HG03280 (cell line): ENCODE measurements around the gene ATP12A.

Source experiments
- ATAC-seq: cut with Tn5 transposase; IDR thresholded peaks from one replicate; pipeline ENCODE4 v1.9.1; 2021; ENCODE audit warnings: mild to moderate bottlenecking, moderate library complexity; ENCODE audit not compliant: unreplicated experiment

The ATP12A gene

DNA sequence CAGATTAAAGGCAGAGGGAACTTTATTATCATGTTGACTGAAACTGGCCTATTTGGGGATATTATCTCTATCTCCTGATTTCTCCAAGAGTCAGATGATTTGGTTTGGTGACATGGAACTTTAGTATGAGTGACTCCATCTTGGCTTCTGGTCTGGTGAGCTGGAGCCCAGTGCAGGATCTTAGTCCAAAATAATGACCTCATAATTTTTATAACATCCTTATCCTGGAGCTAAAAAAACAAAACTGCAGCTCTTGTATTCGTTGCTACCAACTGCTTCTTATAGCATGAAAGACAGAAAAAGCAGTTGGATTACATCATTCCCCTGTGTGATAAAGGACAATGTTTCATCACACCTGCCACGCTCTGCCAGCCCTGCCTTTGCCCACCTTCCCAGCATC, 44.5 kb downstream of the ATP12A start:
- ATAC-seq, result no peak

DNA sequence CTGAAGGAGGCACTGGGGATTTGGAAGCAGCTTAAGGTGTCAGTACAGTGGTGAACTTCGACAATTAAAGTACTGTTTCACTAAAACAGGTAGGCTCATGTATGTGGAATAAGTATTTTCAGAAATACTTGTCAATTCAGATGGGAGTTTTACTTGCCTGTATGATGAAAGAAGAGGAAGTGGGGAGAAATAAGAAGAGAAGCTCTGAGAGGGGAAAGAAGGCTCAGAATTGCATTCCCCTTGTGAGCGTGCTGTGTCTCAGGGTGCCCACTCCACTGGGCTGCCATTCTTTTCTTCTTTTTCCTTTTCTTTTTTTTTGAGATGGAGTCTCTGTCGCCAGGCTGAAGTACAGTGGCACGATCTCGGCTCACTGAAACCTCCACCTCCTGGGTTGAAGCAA, 45.2 kb downstream of the ATP12A start:
- ATAC-seq, result no peak

DNA sequence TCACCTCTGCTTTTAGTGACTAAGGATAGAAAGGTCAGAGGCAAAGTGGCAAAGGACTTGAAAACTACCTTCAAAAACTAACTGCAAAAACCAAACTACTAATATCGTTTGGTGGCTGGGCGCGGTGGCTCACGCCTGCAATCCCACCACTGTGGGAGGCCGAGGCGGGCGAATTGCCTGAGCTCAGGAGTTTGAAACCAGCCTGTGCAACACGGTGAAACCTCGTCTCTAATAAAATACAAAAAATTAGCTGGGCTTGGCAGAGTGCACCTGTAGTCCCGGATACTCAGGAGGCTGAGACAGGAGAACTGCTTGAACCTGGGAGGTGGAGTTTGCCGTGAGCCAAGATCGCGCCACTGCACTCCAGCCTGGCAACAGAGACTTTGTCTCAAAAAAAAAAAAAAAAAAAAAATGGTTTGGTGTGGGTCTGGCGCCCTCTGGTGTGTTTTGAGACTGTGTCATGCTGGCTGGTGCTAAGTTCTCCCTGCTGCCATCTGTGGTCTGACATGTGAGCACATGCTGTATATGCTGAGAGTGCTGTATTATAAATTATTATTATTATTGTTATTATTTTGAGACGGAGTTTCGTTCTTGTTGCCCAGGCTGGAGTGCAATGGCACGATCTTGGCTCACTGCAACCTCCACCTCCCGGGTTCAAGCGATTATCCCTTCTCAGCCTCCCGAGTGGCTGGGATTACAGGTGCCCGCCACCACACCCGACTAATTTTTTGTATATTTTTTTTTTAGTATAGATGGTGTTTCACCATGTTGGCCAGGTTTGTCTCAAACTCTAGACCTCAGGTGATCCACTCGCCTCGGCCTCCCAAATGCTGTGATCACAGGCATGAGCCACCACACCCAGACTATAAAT, 47.8 kb downstream of the ATP12A start:
- peak; percentile 78 for ATAC-seq

DNA sequence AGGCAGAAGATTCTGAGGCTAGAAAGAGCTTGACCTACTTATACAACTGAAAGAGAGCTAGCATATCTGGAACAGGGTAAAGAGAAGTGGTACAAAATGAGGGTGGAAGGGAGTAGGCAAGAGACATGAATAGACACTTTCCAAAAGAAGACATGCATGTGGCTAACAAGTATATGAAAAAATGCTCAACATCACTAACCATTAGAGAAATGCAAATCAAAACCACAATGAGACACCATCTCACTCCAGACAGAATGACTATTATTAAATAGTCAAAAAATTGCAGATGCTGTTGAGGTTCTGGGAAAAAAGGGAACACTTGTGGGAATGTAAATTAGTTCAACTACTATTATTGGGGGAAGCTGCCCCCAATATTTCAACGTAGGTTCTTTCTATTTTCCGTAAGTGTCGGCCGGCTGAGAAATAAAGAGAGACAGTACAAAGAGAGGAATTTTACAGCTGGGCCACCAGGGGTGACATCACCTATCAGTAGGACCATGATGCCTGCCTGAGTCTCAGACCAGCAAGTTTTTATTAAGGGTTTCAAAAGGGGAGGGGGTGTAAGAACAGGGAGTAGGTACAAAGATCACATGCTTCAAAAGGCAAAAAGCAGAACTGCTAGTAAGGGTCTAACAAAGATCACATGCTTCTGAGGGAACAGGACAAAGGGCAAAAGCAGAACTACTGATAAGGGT, 50.8 kb downstream of the ATP12A start:
- peak; percentile 70 for ATAC-seq

DNA sequence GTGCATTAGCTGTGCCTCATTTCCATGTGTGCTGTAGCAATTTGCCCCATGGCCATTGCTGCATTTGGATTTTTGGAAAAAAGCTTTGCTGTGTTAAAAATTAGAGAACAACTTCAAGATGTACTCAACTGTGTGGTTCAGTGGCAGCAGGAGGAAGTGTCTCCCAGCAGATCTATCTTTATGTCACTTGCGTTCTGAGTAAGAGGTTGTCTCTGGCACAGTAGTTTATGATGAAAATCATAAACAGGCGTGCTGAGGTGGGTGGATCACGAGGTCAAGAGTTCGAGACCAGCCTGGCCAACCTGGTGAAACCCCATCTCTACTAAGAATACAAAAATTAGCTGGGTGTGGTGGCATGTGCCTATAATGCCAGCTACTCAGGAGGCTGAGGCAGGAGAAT, 54.7 kb downstream of the ATP12A start:
- ATAC-seq, result no peak

DNA sequence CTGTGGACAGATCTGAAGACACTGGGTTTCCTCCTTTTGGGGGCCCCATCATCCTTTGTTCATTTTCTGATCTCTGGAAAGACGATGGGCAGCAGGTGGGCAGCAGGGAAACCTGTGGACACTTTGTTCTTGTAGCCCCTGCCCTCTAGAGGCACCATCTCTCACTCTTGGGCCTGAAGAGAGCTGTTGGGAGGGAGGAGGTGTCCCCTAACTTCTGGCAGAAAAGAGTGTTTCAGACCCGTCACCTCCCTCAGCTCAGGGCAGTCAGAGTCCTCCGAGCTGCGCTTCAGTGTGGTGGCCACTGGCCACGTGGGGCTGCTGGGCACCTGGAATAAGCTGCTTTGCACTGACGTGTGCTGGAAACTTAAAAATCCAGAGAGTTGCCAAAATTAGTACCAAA, 56.8 kb downstream of the ATP12A start:
- no peak for ATAC-seq

DNA sequence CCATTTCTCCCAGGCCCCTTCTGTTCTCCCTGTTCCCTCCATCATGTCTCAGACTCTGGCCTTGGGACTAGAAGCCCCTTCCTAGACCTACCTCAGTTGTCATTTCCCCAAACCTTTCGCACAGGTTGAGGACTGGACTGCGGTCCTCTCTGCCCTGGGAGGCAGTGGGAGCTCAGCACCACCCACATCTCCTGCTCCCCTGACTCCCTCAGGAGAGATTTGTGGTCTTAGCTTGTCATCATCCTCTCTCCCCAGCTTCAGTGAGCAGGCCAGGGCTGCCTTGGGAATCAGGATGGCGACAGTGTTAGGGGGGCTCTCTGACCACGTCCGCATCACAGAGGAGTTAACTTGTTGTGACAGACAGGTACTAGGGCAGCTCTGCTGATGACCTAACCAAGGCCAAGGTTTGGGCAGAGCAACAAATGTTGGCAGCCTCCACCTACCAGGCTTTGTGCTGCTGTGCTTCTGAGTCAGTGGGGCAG, 58.2 kb downstream of the ATP12A start:
- no peak for ATAC-seq

DNA sequence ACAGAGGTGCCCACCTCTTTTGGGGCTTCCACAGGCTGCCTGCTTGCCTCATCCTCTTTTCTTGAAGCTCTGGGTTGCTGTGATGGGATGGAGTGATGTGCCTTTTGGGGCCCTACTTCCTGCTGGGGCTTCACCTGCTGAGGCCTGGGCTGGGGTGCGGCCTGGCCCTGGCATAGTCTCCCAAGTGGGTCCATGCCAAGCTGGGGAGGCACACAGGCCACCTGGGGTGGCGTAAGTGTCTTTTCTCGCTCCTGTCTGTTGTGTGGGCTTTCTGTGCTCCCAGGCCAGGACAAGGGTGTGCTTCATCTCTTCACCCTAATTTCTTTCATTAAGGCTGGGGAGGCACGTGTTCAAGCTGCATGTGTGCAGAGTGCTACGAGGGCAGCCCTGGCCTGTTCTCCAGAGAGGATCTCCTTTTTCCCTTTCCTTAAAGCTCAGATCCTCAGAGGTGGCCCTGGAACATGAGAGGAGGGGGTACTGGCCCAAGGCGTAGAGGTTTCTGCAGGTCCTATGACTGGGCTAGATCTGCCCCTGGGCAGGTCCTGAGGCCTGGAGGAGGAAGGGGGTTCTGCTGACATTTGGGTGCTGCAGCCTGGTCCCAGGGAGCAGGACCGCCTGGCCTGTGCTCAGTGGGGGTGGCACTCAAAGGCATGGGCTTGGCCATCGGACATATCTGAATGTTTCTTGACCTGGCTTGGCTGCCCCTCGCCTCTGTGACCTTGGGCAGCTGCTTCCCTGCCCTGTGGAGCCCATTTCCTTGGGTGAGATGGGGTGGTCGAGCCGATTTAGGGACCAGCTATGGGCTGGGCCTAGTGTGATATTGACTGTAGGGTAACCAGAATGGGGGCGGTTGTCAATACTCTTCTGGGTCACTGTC, 60.0 kb downstream of the ATP12A start:
- no peak for ATAC-seq

DNA sequence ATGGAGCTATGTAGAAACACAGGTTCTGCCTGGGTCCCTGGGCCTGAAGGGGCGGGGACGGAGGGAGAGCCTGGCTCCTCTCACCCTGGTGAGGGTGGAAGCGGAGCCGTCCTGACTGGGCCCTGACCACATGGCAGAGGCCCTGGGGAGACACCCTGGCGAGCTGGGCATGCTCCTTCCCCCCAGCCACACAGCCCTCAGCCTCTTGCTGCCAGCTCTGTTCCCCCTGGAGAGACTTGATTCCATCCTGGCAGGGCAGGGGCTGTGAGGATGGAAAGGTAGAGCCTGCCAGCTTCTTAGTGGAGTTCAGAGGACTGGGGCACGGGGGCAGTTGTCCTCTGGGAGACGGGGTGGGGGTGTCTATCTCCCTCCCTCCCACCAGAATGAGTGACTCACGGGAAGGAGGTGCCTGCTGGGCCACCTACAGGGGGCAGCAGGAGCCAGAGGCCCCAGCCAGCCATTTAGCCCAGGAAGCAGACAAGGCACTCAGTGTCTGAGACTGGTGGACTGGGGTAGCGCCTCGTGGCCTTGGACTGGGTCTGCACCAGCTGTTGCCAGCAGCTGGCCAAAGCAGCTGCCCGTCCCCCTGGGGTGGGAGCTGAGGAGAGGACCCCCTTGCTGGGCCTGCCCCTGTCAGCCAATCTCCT, 60.9 kb downstream of the ATP12A start:
- ATAC-seq, result no peak

DNA sequence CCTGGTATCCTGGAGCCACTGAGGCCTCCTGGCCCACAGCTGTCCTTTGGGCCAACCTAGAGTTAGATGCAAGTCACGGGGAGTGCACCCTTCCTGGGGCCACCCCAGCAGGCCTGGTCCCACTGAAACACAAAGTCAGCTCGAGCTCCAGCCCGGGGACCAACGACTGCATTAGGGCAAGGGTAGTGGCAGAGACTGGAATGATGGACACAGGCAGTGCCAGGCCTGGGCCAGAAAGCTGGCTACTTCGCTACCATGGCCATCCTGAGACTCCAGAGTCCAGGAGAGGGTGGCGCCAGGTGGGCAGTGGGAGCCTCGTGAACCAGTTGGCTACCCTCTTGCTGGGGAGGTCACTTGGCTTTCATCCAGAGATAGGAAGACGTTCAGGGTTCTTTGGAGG, 61.6 kb downstream of the ATP12A start:
- no peak for ATAC-seq

DNA sequence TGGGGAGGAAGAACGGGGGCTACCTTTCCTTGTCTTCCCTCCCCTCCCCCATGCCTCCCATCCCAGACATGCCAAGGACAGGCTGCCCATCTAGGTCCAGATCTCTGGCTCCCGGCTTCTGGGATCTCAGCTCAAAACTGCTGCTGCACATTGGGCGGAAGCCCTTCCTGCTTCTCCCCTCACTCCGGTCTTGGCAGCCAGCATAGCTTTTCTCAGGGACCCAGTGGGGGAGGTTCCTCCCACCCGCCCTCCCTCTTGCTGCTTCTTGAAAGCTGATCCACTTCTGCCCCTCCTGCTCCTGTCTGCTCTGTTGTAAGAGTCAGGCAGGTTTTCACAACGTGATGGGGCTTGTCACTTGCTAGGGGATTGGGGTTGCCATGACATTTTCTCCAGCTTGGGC, 62.1 kb downstream of the ATP12A start:
- no peak for ATAC-seq

DNA sequence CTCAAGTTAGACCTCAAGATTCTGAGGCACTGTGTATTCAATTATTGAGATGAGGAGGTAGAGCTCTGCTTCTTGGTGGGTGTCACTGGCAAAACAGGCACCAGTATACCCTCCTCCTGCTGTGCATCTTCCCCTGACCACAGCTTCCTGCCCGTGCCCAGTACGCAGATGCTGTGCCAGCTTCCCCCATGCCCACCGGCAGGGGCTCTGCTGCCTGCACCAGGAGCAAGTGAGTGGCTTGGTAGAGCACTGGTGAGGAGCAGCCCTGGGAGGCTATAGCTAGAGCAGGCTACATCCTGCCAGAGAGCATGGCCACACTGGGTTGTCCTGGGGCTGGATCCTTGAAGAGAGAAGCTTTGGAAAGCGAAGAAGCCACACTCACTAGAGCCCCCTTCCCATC, 62.8 kb downstream of the ATP12A start:
- no peak for ATAC-seq

DNA sequence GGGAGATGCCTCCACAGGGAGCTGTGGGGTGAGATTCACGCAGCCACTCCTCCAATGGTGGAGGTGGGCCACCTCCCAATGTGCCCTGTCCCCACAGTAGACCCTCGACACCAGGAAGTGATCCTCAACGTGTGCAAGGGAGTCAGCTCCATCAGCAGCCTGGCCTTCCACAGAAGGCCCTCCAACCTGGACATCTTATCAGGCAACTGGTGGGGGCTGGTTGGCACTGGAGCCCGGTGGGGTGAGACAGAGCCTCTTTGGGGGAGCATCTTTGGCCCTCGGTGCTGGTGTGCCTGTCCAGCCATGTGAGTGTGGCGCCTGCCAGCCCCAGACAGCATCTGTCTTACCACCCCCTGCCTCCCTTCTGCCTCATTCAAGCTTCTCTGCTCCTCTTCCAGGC, 64.0 kb downstream of the ATP12A start:
- no peak for ATAC-seq

DNA sequence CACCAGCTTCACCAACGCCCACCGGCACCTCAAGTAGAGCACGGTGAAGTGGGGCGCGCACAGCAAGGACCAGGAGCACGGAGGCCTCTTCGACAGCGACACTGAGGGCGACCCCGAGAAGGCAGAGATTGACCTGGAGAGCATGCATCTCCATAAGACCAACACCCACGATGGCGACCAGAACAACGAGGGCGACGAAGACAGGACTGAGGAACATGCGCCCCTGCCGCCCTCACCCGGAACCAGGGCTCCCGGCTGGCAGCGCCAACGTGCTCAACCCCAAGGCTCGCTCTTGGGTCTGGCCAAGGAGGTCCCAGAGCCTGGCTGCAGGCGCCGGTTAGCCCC, 65.3 kb downstream of the ATP12A start:
- ATAC-seq, result no peak

DNA sequence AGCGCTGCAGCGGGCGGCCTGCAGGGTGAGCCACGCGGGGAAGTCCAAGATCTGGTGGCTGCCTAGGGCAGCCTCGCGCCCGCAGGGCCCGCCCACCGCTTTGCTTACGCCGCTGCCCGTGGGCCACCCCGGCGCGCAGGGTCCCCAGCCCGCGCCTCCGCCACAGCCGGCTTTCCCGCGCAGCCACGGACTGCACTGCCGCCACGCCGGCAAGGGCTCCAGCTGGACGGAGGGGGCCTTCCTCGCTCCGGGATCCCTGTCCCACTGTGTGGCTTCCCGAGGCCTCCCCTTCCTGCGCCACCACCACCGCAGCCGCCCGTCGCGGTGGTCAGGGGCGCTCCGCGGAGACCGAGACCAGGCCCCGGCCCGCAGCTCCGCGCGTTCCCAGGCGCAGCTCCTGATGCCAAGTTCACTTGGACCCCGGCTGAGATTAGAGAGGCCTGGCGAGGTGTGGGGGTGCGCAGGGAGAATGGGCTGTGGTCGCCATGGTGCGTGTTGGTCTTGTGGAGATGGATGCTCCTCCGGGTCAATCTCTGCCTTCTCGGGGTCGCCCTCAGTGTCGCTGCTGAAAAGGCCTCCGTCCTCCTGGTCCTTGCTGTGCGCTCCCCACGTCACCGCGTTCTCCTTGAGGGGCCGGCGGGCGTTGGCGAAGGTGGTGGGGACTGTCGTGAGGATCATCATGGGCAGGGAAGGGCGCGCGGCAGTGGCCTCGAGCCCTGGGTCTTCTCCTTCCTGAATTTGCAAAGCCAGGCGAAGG, 65.8 kb downstream of the ATP12A start:
- ATAC-seq, result no peak

DNA sequence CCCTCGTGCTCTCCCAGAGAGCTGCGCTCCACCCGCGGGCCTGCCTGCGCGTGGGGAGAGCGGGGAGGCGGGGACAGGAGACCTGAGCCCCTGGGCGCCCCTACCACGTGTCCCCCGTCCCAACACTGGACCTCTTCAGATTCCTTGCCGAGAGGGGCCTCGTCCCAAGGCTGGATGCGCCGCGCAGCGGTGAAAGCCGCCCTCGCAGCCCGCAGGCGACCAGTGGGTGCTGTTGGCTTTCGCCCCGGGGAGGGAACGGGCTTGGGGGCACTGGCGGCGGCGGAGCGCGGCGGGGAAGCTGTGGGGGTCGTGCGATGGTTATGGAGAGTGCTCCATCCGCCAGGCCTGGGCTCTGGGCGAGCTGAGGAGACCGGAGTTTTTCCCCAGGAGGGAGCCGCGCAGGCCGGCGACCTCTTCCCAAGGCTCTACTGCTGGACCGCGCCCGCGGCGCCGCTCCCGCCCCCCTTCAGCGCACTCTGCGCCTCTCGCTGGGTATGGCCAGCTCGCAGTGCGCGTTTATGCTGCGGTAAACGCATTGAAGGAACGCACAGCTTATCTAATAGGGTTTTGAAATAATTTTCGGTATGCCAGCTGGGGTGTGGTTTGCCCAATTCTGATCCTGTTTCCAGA, 66.5 kb downstream of the ATP12A start:
- no peak for ATAC-seq

DNA sequence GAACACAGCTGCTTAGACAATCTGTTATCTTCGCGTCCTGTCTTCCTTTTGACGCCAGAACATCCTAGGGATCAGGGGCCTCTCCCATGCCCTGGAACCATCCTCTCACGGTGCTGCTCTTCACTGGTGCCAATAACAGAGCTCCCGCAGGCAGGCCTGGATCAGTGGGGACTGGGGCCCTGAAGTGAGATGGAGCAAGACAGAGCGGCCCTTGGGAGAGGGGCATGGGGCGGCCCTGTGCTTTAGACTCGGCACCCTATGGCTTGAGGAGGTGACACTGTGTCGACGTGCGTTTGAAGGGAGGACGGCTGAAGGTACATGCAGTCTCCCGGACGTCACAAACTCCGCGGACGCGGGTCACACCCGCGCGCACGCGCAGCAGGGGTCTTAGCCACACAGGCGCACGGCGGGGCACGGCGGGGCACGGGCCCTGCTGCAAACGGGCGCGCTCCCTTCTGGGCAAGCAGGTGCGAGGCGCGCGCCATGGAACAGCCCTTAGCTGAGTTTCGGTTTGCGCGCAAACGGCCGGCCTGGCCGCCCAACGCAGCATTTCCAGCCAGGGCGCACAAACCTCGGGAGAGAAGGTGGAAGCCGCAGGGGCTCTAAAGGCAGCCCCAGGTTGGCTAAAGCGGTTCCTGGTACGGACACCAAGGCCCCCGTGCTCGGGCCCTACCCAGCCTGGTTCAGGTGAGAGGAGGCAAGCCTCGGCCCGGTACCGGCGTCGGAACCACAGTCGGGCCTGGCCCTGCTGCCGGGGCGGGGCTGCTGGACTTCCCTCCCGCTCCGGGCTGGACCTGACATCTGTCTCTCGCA, 67.2 kb downstream of the ATP12A start:
- ATAC-seq, result no peak

DNA sequence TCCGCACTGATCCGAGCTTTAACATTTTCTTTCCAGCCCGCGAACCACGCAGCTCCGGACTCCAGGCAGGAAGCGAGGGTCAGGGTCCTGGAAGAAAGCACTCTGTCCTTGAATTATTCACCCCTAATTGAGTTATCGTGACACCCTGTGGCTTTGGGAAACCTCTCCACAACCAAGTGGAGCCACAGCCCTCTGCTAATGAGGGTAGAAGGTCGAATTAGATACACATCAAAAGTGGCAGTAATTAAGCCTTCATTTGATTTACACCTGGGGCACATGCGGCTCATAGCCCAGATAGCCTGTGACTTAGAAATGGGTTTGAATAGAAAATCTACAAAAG, 67.8 kb downstream of the ATP12A start:
- no peak for ATAC-seq

DNA sequence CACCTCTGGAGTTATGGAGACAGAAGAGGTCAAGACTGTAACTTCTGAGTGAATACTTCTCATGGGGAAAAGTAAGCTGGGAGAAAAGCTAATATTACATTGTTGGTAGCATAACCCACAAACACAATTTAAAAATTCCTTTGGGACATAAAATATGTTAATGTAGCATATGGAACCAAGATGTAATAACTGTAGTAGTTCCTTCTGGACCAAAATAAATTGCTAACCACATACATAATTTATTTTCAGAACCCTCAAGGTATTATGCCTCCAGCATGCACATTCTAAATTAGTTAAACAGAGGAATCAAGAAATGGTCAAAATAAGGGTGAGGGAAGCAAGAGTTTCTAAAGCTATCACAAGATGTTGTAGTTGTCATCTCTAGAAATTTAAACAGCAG, 79.0 kb downstream of the ATP12A start:
- no peak for ATAC-seq
